Subcutaneous adipose tissue (tissue), 4 donors: ENCODE measurements around the gene SH3RF1. TPM values are rescaled to one million over a fixed set of nuclear protein-coding genes. Genes with fewer than 3 reads are reported as not detected.

Experiments used
- total RNA-seq, 4 donors: library from RNA; depleted of rRNA; stranded (reverse); fragments of >200 nt; gene quantifications; one replicate each; pipeline ENCODE4 v1.1.0, GENCODE V29; 2016
- TF ChIP-seq, protein P1 (sequence below): fragments of 450-650 bp; IDR thresholded peaks from one replicate; pipeline ENCODE4 v1.5.1; 2016; ENCODE audit warnings: low read depth, mild to moderate bottlenecking, control low read depth, antibody characterized with exemption, moderate library complexity

Gene SH3RF1
- total RNA-seq, 4 donors from 2014 or later: 12.9 to 36.9 (median 20.8) TPM

DNA sequence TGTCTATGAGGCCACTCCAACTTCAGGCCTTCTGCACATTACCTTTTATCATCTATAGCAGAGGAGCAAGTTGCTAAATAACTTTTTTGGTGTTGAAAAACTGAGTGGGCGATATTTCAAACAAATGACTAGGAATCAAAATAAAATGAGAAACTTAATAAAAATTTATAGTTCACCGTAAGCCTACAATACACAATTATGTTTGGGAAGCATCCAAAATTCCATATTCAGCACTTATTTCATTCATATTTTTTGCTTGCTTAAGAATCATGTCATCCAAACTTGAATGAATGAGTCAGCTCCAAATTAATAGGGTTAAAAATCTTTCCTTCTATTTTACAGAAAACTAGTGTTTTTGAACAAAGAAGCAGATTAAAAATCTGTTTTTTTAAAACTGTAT is 119.1 kb downstream of the SH3RF1 start:
- TF ChIP-seq, protein P1, sequence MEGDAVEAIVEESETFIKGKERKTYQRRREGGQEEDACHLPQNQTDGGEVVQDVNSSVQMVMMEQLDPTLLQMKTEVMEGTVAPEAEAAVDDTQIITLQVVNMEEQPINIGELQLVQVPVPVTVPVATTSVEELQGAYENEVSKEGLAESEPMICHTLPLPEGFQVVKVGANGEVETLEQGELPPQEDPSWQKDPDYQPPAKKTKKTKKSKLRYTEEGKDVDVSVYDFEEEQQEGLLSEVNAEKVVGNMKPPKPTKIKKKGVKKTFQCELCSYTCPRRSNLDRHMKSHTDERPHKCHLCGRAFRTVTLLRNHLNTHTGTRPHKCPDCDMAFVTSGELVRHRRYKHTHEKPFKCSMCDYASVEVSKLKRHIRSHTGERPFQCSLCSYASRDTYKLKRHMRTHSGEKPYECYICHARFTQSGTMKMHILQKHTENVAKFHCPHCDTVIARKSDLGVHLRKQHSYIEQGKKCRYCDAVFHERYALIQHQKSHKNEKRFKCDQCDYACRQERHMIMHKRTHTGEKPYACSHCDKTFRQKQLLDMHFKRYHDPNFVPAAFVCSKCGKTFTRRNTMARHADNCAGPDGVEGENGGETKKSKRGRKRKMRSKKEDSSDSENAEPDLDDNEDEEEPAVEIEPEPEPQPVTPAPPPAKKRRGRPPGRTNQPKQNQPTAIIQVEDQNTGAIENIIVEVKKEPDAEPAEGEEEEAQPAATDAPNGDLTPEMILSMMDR: no peak

DNA sequence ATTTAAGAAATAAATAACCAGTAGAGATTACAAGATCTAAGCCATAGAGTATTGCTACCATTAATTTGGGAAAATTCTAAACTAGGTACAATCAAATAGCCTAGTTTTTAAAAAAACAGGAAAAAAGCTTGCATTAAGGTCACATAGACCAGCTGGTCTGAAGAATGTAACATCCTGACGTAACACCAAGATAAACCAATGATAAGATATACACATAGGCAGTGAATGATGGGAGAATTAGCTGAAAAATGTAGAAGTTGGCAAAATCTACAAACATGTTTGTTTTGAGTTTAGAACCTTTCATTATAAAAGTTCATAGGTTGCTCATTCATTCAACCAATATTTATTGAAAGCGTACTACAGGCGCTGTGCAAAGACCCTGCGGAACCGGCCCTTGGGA is 120.0 kb downstream of the SH3RF1 start:
- TF ChIP-seq, protein P1: no peak

DNA sequence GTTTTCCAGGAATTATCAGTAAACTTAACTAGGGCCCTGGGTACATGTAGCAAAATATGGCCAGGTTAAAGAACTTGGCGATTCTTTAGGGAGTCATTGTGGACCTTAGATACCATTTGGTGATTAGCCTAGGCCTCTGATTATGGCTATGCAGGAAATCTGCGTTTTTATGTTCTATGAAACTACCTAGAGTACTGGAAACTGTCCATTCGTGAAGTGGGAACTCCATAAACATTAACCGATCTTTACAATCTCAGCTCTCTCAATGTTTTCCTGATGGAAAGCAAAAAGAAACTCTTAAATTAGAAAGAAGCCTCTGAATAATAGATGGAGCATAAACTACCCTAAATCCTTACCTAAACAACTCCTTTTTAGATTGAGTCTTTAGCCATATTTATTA is 121.9 kb downstream of the SH3RF1 start:
- TF ChIP-seq, protein P1: no peak

DNA sequence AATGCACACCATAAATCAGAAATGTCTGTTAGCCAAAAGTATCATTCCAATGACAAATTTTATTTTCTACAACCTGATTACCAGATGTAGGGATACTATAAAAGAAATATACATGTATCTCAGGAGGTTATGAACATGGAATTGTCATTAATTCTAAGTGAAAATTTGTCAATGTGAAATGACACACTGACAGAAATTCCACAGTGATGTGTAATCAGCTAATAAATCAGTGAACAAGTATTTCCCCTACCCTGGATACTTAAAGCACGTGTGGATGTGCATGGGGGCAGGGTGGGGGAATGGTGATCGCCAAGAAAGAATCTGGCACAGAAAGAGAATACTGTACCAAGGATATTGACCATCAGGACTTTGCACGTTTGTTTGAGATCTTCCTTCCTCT is 123.6 kb downstream of the SH3RF1 start:
- TF ChIP-seq, protein P1: no peak

DNA sequence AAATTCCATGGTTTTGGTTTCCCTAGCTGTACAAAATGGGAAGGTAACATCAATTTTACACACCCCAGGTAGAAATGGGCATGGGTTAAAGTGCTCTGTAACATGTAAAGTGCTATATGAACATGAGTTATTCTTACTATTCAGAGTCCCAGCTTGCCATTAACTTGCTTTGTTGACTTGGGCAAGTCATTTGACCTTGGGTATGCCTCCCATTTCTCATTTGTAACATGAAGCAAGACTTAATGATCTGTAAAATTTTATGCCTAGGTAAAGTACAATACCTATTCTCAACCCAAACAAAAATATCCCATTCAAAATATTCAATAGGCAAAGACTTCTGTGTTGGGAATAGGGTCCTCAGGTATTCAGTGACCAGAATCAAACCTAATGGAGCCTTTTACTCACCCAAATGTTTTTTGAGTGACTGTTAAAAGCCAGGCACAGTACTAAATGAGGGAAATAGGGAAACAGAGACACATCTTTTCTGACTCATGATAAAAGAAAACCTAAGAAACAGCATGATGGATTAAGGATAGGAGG is 126.6 kb downstream of the SH3RF1 start:
- TF ChIP-seq, protein P1: no peak

DNA sequence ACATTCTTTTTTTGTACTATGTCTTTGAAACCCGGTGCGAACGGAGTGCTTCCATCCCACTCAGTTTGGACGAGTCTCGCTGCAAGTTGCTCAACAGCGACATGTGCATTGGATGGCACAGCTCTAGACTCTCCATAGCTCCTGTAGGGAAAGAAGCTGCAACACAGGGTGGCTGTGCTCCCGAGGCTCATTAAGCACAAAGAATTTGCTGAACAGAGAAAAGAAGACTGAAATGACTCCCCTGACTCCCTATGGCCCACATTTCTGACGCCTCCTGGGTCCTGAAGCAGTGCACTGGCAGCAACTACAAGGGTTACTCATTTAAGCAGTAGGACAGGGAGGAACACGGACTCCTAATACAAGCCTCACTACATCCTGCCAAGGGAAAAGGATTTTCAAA is 127.4 kb downstream of the SH3RF1 start:
- TF ChIP-seq, protein P1: no peak

DNA sequence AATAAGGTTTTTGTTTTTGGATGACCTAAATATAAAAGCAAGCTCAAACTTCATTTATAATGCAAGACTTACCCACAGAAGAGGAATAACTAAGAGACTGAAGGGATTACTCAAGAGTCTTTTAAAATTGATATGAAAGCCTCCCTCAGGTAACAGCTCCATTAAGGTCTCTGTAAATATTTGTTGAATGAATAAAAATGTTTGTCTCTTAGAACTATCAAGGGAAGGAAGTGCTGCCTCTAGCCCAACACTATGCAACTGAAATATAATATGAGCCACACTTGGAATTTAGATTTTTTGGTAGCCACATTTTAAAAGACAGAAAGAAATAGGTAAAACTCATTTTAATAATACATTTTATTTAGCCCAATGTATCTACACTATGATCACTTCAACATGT is 127.8 kb downstream of the SH3RF1 start:
- TF ChIP-seq, protein P1: no peak
